Stimulated activated CD8-positive, alpha-beta memory T cell treated with anti-CD3 and anti-CD28 coated beads, Interleukin-12 subunit alpha, Interleukin-12 subunit beta, amount 100 ng/mL, for 1 hour (primary cell): ENCODE results near the gene SUGP1.
"Not testable (repeated sequence)": the region's sequence is repeated elsewhere in the genome, so short reads cannot be mapped to it uniquely, and the experiment has no call there.

ENCODE experiments used
- DNase-seq: peaks from one replicate; pipeline ENCODE4 v3.0.0-alpha.2; 2020; ENCODE audit warnings: low read depth

SUGP1 gene, protein sequence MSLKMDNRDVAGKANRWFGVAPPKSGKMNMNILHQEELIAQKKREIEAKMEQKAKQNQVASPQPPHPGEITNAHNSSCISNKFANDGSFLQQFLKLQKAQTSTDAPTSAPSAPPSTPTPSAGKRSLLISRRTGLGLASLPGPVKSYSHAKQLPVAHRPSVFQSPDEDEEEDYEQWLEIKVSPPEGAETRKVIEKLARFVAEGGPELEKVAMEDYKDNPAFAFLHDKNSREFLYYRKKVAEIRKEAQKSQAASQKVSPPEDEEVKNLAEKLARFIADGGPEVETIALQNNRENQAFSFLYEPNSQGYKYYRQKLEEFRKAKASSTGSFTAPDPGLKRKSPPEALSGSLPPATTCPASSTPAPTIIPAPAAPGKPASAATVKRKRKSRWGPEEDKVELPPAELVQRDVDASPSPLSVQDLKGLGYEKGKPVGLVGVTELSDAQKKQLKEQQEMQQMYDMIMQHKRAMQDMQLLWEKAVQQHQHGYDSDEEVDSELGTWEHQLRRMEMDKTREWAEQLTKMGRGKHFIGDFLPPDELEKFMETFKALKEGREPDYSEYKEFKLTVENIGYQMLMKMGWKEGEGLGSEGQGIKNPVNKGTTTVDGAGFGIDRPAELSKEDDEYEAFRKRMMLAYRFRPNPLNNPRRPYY

DNA sequence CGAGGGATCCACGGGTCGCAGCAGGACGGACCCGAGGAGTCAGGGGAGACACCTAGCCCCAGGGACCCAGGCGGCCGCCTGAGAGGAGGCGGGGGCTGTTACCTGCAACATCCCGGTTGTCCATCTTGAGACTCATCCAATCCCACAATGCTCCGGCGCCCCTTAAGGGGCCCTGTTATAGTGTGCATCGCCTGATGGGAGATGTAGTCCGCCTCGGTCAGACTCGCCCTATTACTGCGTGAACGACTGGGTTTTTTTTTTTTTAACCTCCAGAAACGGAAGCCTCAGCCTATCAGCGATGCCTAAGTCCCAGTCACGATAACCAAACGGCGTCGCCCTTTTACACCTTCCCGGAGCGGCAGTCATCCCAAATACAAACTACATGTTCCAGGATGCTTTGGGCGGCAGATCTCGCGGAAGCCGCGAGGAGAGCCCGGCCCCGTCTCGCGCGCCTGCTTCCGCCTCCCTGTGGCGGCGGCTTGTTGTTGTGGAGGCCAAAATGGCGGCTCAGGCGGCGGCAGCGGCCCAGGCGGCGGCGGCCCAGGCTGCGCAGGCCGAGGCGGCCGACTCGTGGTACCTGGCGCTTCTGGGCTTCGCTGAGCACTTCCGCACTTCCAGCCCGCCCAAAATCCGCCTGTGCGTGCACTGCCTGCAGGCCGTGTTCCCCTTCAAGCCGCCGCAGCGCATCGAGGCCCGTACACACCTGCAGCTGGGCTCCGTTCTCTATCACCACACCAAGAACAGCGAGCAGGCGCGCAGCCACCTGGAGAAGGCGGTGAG lies at the start of gene SUGP1, which contains the start of gene MAU2:
TSS of gene SUGP1 (minus strand) at position 149 of the 780 bp plus-strand sequence. CDS start at position 136, 13 bp downstream.
TSS of gene MAU2 (plus strand) at position 469 of the 780 bp plus-strand sequence. CDS start at position 500, 31 bp downstream.
- DNase-seq = peak; percentile 77

GRCh38 chr19:19368087-19368486 lies 47.8 kb upstream of the SUGP1 start:
- no peak for DNase-seq

- peak; percentile 48 for DNase-seq
These were observed 46.4 kb upstream of the SUGP1 start for GRCh38 chr19:19366434-19367396.

- DNase-seq = no peak
These were observed 41.8 kb upstream of the SUGP1 start for GRCh38 chr19:19362075-19362474.

DNA sequence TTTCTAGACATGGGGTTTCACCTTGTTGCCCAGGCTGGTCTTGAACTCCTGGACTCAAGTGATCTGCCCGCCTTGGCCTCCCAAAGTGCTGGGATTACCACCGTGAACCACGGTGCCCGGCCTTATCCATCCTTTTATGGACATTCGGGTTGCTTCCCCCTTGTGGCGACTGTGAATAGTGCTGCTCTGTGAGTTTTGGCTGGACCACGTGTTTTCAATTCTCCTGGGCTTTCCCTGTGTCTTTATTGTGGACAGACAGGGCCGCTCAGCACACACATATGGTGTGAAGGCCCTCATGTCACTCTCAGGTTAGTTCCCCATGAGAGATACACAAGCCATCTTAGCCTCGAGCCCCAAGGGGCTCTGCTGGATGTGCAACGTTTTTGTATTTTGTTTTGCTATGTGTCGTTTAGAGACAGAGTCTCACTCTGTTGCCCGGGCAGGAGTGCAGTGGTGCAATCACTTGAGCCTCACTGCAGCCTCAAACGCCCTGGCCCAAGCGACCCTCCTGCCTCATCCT lies 40.8 kb upstream of the SUGP1 start:
- peak; percentile 30 for DNase-seq

- DNase-seq = no peak
These were observed 36.7 kb upstream of the SUGP1 start for GRCh38 chr19:19356901-19357566.

GRCh38 chr19:19356500-19356899 lies 36.2 kb upstream of the SUGP1 start:
- no peak for DNase-seq

DNA sequence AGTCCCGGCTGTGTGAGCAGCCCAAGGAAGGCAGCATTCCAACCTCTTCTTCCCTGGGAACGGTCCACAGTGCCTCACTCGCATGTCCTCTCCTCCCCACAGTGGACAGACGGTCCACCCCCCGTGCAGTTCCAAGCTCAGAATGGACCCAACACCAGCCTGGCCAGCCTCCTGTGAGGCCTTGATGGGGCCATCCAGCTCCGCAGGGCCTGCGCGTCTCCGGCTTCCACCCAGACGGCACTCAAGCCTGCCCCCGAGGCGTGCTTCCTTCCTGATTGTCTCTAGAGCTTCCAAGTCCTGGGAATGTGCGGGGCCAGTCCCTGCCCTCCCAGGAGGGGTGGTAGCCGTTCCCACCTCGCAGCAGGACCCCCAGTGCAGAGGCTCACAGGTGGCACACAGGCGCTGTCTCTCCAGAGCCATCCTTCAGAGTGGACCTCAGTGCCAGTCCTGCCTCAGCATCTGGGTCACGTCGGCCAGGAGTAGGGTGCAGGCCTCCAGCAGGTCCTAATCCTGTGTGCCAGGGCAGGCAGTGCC lies 35.4 kb upstream of the SUGP1 start:
- DNase-seq = no peak

GRCh38 chr19:19354932-19355331 lies 34.6 kb upstream of the SUGP1 start:
- DNase-seq = no peak

- DNase-seq = no peak
These were observed 33.7 kb upstream of the SUGP1 start for GRCh38 chr19:19354007-19354406.

DNA sequence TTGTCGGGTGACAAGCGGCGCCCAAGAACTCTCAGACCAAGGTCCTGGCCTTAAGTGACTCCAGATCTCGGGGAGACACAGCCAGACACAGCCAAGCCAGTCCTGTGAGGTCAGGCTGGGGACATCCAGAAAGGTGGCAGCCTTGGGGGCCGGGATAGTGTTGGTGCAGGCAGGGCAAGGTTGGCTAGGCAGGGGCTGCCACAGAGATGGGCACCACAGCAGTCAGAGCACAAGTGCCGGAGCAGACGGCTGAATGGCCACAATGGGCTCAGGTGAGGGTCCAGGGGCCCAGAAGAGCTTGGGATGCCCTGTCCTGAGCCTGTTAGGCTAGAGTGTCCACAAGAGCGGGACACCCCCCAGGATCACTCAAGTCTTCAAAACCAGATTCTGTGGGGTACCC lies 32.5 kb upstream of the SUGP1 start:
- no peak for DNase-seq

GRCh38 chr19:19350756-19351155 lies 30.4 kb upstream of the SUGP1 start:
- not testable (repeated sequence) for DNase-seq

DNA sequence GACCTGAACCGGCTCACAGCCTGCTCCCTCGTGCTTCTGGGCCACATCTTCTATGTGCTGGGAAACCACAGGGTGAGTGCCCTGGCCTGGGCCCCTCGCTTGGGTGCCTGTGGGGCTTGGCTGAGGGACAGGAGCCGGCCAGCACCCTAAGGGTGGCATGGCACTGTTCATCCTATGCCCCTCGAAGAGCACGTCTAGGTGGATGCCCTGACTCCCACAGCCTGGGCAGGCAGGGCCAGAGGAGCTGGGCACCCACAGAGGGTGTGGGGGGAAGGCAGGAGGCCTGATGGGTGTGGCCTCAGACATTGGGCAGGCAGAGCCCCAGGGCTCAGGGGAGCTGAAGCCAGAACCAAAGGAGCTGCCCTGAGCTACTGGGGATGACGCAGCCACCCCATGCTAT lies 29.1 kb upstream of the SUGP1 start:
- DNase-seq = no peak

- DNase-seq = no peak
These were observed 28.0 kb upstream of the SUGP1 start for GRCh38 chr19:19348266-19348665.

- DNase-seq = no peak
These were observed 27.2 kb upstream of the SUGP1 start for GRCh38 chr19:19347401-19348110.

- no peak for DNase-seq
These were observed 25.7 kb upstream of the SUGP1 start for GRCh38 chr19:19345970-19346369.

GRCh38 chr19:19345232-19345631 lies 24.9 kb upstream of the SUGP1 start:
- no peak for DNase-seq

DNA sequence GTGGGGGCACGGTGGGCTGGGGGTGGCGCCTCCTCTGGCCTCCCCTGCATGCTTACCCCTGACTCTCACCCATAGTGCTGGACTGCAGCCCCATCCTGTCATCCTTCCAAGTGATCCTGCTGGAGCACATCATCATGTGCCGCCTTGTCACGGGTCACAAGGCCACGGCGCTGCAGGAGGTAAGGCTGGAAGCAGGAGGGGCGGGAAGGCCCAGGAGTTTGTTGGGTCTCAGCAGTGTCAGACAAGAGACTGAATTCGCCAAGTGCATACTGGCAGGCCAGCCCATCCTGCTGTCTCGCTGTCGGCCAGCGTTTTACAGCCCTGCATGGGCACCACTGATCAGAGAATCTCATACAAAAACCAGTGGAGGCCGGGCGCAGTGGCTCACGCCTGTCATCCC lies 23.5 kb upstream of the SUGP1 start:
- no peak for DNase-seq

GRCh38 chr19:19343016-19343362 lies 22.7 kb upstream of the SUGP1 start:
- no peak for DNase-seq
